Subcutaneous adipose tissue (tissue), 4 donors: ENCODE results near the gene OR51I2. TPM values are rescaled to one million over a fixed set of nuclear protein-coding genes. Genes with fewer than 3 reads are reported as not detected.

Source experiments
- total RNA-seq, 4 donors: library from RNA; depleted of rRNA; stranded (reverse); fragments of >200 nt; gene quantifications; one replicate each; pipeline ENCODE4 v1.1.0, GENCODE V29; 2016

Gene OR51I2
- total RNA-seq, 4 donors from 2014 or later: not detected

Other genes starting within 250 kb of the OR51I2 start
- gene OR51V1, start 248.6 kb upstream of the OR51I2 start, total RNA-seq: not detected
- gene HBB, start 222.3 kb upstream of the OR51I2 start, total RNA-seq: 100 to 1,000 TPM in 2 of 4 donors, 10 to 100 TPM in 2; 22.2 to 687 (median 94.5) TPM
- gene HBD, start 214.8 kb upstream of the OR51I2 start, total RNA-seq: 1 to 10 TPM in 1 of 4 donors, not detected in 3; 4.4 TPM
- not detected for gene HBG1, start 199.5 kb upstream of the OR51I2 start, total RNA-seq
- not detected for gene HBG2, start 194.5 kb upstream of the OR51I2 start, total RNA-seq
- not detected for gene HBE1, start 179.4 kb upstream of the OR51I2 start, total RNA-seq
- not detected for gene OR51B4, start 147.4 kb upstream of the OR51I2 start, total RNA-seq
- not detected for gene OR51B2, start 125.0 kb upstream of the OR51I2 start, total RNA-seq
- gene OR51B5, start 105.8 kb upstream of the OR51I2 start, total RNA-seq: under 1 TPM in 2 of 4 donors, not detected in 2; 0.66 to 0.85 TPM
- not detected for gene OR51B6, start 97.8 kb upstream of the OR51I2 start, total RNA-seq
- not detected for gene OR51M1, start 65.5 kb upstream of the OR51I2 start, total RNA-seq
- not detected for gene OR51Q1, start 27.2 kb upstream of the OR51I2 start, total RNA-seq
- gene OR51I1, start 7.8 kb upstream of the OR51I2 start, total RNA-seq: 1 to 10 TPM in 1 of 4 donors, not detected in 3; 2.9 TPM
- gene OR52D1, start 39.4 kb downstream of the OR51I2 start, total RNA-seq: not detected
- under 1 TPM in 3 of 4 donors, not detected in 1; 0.17 to 0.57 (median 0.49) TPM for gene UBQLN3, start 60.6 kb downstream of the OR51I2 start, total RNA-seq
- under 1 TPM; 0.34 to 0.98 (median 0.71) TPM for gene UBQLNL, start 67.4 kb downstream of the OR51I2 start, total RNA-seq
- not detected for gene OR52H1, start 99.2 kb downstream of the OR51I2 start, total RNA-seq
- gene OR52B6, start 131.6 kb downstream of the OR51I2 start, total RNA-seq: not detected
- gene TRIM6, start 147.3 kb downstream of the OR51I2 start, total RNA-seq: 1 to 10 TPM; 1.6 to 9.2 (median 3.4) TPM
- gene TRIM34, start 175.7 kb downstream of the OR51I2 start, total RNA-seq: 10 to 100 TPM in 1 of 4 donors, 1 to 10 TPM in 3; 4.1 to 12.1 (median 8.1) TPM
- 10 to 100 TPM; 12.6 to 22.8 (median 16.7) TPM for gene TRIM5, start 235.8 kb downstream of the OR51I2 start, total RNA-seq
- gene TRIM22, start 240.5 kb downstream of the OR51I2 start, total RNA-seq: 10 to 100 TPM; 35.9 to 96.8 (median 64.8) TPM